Cardiac muscle cell (in vitro differentiated cells and primary cell): ENCODE measurements around the gene RELN. TPM values are rescaled to one million over a fixed set of nuclear protein-coding genes. Genes with fewer than 3 reads are reported as not detected.

Experiments
- DNase-seq, 2 donors: peaks; one replicate each; pipeline versions ENCODE4 v3.0.0 to v3.0.0-alpha.2; 2010 to 2017; ENCODE audit warnings: low read depth in 1 of 2, low spot score in 1 of 2
- H3K27ac ChIP-seq: fragments of 200-600 bp; sonication (generic); 2 replicates; pipeline ENCODE4 v1.5.1; 2016
- H3K27me3 ChIP-seq: fragments of 200-600 bp; sonication (generic); 2 replicates; pipeline ENCODE4 v1.6.0; 2016; ENCODE audit warnings: control low read depth
- H3K36me3 ChIP-seq: fragments of 200-600 bp; sonication (generic); 2 replicates; pipeline ENCODE4 v1.5.1; 2016; ENCODE audit warnings: control low read depth
- H3K4me1 ChIP-seq: fragments of 200-600 bp; sonication (generic); 2 replicates; pipeline ENCODE4 v1.8.1; 2017; ENCODE audit warnings: low read depth, mild to moderate bottlenecking, mixed run types
- H3K4me3 ChIP-seq: fragments of 200-600 bp; sonication (generic); 2 replicates; pipeline ENCODE4 v1.5.1; 2016; ENCODE audit warnings: mild to moderate bottlenecking
- H3K9me3 ChIP-seq: fragments of 200-600 bp; sonication (generic); 2 replicates; pipeline ENCODE4 v1.5.1; 2017; ENCODE audit warnings: low read depth, mild to moderate bottlenecking, control low read depth
- polyA plus RNA-seq: library from polyadenylated mRNA; unstranded; fragments of >200 nt; fragmentation: Nextera tagmentation; extraction: Ambion mirVana; gene quantifications from 2 replicates; pipeline ENCODE4 v1.2.1, GENCODE V29; 2016
- total RNA-seq: library from RNA; depleted of rRNA; stranded (reverse); fragments of >200 nt; gene quantifications from 2 replicates; pipeline ENCODE4 v1.2.3, GENCODE V29; 2016
- TF ChIP-seq, protein P1 (sequence below): IDR thresholded peaks from 2 replicates; pipeline ENCODE4 v1.5.1; 2012; ENCODE audit warnings: low read depth, mild to moderate bottlenecking, low read length

Gene RELN
- total and polyA plus RNA-seq, 2 experiments from 2014 or later: 19.2 to 46.9 TPM

DNA sequence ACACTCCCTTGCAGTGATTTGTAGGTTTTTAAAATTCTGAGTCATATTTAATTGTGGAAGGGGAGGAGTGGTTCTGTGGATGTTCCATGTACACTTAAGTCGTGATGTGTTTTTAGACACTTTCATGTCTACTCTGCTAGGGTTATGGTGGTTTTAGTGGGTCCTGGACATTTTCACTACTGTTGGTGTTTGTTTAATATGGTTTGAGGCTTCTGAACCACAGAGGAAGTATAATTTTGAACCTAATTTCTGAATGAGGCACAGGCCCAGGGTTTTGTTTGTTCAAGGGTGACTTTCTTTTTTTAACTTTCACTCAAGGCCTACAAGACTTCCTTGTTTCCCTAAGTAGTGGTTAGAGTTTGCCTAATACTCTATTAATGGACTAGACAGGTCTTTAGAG is 556.7 kb downstream of the RELN start:
- Histone ChIP-seq H3K4me1 (no peaks in the 10 kb centered on the region), H3K27me3 (no peaks in the 10 kb centered on the region), H3K27ac (no peak overlapping the region), H3K4me3 (no peak overlapping the region), H3K9me3 (no peaks in the 10 kb centered on the region), H3K36me3 (no peaks in the 10 kb centered on the region)
- TF ChIP-seq, protein P1, sequence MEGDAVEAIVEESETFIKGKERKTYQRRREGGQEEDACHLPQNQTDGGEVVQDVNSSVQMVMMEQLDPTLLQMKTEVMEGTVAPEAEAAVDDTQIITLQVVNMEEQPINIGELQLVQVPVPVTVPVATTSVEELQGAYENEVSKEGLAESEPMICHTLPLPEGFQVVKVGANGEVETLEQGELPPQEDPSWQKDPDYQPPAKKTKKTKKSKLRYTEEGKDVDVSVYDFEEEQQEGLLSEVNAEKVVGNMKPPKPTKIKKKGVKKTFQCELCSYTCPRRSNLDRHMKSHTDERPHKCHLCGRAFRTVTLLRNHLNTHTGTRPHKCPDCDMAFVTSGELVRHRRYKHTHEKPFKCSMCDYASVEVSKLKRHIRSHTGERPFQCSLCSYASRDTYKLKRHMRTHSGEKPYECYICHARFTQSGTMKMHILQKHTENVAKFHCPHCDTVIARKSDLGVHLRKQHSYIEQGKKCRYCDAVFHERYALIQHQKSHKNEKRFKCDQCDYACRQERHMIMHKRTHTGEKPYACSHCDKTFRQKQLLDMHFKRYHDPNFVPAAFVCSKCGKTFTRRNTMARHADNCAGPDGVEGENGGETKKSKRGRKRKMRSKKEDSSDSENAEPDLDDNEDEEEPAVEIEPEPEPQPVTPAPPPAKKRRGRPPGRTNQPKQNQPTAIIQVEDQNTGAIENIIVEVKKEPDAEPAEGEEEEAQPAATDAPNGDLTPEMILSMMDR: no peak
- no peak for DNase-seq

DNA sequence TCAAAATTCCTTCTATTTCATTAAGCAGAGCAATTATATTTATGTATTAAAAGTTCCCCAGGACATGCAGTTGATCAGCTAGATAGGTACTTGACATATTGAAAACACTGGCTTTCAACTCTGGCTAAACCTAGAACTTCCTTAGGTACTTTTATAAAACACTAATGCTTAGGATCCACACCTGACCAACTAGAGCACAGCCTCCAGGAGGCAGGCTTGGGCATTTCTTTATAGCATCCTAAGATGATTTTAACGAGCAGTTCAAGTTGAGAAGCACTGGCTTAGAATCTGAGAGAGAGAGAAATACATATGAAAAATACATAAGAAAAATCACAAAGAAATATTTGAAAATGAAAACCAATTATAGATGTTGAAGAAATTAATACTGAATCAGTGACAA is 564.3 kb downstream of the RELN start:
- DNase-seq: no peak
- Histone ChIP-seq H3K4me1 (no peaks in the 10 kb centered on the region), H3K36me3 (no peaks in the 10 kb centered on the region), H3K9me3 (no peaks in the 10 kb centered on the region), H3K4me3 (no peak overlapping the region), H3K27ac (no peak overlapping the region), H3K27me3 (no peaks in the 10 kb centered on the region)
- TF ChIP-seq, protein P1: no peak

DNA sequence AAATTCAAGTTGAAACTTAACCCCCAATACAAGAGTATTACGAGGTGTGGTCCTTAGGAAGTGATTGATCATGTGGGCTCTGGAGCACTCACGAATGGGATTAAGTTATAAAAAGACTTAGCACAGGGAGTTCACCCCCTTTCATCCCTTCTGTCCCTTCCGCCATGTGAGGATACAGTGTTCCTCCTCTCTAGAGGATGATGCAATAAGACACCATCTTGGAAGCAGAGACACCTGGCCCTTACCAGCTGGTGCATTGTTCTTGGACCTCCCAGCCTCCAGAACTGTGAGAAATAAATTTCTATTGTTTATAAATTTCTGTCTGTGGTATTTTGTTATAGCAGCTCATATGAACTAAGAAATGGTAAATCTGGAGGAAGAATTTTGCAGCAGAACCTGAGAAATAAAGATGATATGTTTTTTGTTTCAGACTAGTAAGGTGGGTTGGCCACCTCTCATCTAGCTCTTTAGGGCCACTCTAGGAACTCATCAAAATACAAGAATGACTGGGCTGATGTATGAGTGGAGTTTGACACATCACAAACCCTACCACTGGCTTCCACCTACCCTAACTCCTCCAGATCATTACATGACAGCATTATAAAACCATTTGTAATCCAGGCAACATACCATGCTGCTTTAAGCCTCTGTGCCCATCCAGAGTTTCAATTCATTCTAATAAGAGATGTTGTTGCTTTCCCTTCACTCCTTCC is 565.8 kb downstream of the RELN start:
- TF ChIP-seq, protein P1: no peak
- DNase-seq: no peak
- H3K36me3 ChIP-seq: no peaks in the 10 kb centered on the region

More for the DNA sequence above, 565.8 kb downstream of the RELN start:
- H3K4me3 ChIP-seq: no peak overlapping the region
- no peak overlapping the region for H3K27ac ChIP-seq
- H3K9me3 ChIP-seq: no peaks in the 10 kb centered on the region
- no peaks in the 10 kb centered on the region for H3K27me3 ChIP-seq
- no peaks in the 10 kb centered on the region for H3K4me1 ChIP-seq

Other genes with a start within 250 kb of the RELN start
- 65.4 and 66.5 TPM in 2 replicates for gene ORC5, start 218.4 kb upstream of the RELN start, total RNA-seq
- gene ORC5, start 218.4 kb upstream of the RELN start, polyA plus RNA-seq: 13.5 and 20.4 TPM in 2 replicates